HG03342 (cell line): ENCODE results near the gene SLC35D2.
"Not testable (repeated sequence)": the region's sequence is repeated elsewhere in the genome, so short reads cannot be mapped to it uniquely, and the experiment has no call there.

Experiments used
- ATAC-seq: cut with Tn5 transposase; IDR thresholded peaks from one replicate; pipeline ENCODE4 v1.9.1; 2021; ENCODE audit warnings: mild to moderate bottlenecking, moderate library complexity; ENCODE audit not compliant: unreplicated experiment

The SLC35D2 gene

DNA sequence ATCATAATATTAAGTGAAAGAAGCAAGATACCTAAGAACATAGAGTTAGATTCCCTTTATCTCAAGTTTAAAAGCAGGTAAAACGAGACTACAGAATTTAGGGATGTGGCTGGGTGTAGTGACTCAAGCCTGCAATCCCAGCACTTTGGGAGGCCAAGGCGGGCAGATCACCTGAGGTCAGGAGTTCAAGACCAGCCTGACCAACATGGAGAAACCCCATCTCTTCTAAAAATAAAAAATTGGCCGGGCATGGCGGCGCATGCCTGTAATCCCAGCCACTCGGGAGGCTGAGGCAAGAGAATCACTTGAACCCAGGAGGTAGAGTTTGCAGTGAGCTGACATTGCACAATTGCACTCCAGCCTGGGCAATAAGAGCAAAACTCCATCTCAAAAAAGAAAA, 21.4 kb downstream of the SLC35D2 start:
- ATAC-seq: not testable (repeated sequence)

- ATAC-seq: no peak
These were observed 21.8 kb downstream of the SLC35D2 start for GRCh38 chr9:96361668-96362067.

DNA sequence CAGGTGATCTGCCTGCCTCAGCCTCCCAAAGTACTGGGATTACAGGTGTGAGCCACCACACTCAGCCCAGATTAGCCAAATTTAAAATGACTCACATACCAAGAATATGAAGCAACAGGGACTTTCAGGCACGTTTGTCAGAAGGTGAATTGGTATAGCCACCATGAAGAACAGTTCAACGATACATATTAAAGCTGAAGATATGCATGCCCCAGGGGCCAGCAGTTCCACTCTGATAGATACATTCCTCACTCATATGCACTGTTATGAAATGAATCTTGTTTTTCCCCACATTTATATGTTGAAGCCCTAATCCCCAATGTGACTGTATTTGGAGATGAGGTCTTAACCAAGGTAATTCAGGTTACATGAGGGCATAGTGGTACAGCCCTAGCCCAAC, 22.5 kb downstream of the SLC35D2 start:
- no peak for ATAC-seq

DNA sequence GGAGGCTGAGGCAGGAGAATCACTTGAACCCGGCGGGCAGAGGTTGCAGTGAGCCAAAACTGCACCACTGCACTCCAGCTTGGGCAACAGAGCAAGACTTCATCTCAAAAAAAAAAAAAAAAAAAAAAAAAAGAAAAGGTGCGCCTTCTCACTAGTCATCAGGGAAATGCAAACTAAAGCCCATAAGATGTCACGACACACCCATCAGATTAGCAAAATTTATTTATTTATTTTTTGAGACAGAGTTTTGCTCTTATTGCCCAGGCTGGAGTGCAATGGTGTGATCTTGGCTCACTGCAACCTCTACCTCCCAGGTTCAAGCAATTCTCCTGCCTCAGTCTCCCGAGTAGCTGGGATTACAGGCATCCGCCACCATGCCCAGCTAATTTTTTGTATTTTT, 23.0 kb downstream of the SLC35D2 start:
- not testable (repeated sequence) for ATAC-seq

- no peak for ATAC-seq
These were observed 32.6 kb downstream of the SLC35D2 start for GRCh38 chr9:96350866-96351265.

GRCh38 chr9:96348261-96348660, 35.2 kb downstream of the SLC35D2 start:
- ATAC-seq: no peak

DNA sequence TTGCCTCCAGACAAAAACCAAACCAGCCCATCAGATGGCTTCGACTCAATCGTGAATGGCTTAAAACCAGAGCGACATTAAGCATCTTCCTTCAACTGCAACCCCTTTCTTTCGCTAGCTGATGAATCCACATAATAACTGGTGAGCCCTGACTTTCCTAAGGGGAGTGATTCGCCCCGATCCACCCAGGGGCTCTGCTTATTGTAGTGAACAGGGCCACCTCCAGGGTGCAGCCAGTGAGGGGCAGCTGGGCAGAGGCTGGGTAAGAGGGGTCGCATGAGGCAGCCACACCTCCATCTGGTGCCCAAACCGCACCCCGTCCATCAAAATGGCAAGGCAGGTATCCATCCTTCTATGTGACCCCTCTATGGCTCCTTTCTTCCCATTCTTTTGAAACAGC, 38.0 kb downstream of the SLC35D2 start:
- ATAC-seq: no peak

DNA sequence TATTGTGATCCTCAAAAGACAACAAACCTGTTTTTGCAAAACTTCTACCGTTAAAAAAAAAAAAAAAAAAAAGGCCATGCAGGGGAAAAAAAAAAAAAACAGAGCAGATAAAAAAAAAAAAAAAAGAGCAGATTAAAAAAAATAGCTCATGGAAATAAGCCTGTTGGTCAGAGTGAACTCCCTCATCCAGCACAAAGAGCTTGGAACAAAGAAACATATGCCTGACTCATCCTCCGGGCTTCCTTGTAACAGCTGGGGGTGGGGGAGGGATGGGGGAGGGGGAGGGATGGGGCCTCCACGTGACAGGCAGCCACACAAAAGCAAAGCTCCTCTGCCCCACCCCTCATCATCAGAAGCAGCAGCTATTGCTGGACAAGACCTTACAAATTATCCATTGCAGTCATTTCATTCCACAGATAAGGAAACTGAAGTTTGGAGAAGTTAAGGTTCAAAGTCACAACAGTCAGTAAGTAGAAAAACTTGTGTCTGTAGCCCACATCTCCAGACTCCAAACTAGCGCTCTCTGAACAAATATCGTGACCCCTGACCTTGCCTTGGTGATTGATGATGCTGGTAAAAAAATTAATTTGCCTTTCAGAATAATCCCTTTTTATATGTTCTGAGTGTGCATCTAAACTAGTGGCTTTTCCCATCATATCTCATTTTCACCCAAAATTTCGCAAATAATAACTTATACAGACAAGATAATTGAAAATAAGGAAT, 38.9 kb downstream of the SLC35D2 start:
- no peak for ATAC-seq

- no peak for ATAC-seq
These were observed 39.8 kb downstream of the SLC35D2 start for GRCh38 chr9:96343515-96344360.

- ATAC-seq: no peak
These were observed 40.8 kb downstream of the SLC35D2 start for GRCh38 chr9:96342571-96343245.

- ATAC-seq: no peak
These were observed 42.8 kb downstream of the SLC35D2 start for GRCh38 chr9:96340707-96341106.

DNA sequence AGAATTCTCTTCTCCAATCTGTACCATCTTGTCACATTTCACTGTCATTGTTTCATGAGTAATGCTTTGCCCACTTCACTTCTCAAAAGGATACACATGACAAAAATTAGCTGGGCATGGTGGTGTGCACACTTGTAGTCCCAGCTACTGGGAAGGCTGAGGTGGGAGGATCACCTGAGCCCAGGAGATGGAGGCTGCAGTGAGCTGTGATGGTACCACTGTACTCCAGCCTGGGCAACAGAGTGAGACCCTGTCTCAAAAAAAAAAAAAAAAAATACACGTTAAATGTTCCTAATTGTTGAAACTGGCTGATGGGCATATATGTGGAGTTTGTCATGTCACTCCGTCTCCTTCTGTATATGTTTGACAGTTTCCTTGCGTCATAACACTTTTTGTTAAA, 45.2 kb downstream of the SLC35D2 start:
- ATAC-seq: no peak

- no peak for ATAC-seq
These were observed 49.6 kb downstream of the SLC35D2 start for GRCh38 chr9:96333958-96334357.

DNA sequence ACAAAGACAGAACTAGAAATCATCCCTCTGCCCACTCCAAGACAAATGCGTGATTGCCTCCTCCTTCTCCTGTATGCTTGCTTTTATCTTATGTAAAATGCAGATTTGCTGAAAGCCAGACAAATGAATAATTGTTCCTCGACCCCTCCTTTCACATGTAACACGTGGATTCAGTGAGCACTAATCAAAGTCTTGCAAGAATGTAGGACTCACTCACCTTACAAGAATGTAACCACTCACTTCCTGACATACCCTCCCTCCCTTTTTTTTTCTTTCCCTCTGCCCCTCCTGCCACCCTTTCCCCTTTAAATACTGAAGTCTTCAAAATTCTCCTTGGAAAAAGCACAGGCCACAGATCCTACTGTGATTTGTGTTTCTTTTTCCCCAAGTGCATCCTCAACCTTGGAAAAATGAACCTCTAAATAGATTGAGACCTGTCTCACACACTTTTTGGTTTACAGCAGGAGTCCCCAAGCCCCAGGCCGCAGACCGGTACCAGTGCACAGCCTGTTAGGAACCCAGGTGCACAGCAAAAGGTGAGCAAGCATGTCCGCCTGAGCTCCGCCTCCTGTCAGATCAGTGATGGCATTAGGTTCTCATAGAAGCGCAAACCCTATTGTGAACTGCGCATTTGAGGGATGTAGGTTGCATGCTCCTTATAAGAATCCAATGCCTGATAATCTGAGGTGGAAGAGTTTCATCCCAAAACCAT, 52.1 kb downstream of the SLC35D2 start:
- ATAC-seq: no peak

DNA sequence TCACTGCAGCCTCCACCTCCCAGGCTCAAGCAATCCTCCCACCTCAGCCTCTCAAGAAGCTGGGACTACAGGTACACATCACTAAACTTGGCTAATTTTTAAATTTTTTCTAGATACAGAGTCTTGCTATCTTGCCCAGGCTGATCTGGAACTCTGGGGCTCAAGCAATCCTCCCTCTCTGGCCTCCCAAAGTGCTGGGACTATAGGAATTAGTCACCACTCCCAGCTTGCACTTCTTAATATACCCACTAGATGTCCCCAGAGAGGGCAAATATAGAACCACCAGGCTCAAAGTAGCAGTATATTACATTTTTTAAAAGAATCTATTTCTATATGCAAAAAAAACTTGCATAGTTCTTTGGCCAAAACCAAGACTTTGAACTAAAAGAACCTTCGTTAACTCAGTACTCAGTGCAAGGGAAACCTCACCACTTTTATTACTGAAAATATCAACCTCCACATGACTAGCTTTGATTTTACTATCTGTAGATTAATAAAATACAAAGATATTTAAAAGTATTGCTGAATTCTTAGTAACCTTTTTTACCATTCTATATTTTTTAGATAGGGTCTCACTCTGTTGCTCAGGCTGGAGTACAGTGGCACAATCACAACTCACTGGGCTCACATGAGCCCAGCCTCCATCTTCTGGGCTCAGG, 55.7 kb downstream of the SLC35D2 start:
- ATAC-seq: no peak

DNA sequence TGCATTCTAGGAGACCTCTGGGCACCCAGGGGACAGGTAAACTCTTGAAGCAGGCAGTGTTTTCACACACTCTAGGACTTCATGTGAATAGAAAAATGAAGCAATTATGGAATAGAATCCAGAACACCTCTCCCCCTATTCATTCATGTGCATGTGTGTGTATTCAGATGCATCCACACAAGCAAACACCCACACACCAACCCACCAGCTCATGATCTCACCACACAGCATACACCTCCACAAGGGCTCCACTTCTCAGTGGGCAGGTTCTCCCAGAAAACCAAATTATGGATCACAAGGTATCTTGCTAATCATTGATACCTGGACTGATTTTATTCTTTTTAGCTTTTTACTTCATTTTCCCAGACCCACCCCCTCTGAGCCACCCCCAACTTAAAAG, 60.3 kb downstream of the SLC35D2 start:
- no peak for ATAC-seq

- ATAC-seq: not testable (repeated sequence)
These were observed 60.8 kb downstream of the SLC35D2 start for GRCh38 chr9:96322736-96323135.

GRCh38 chr9:96322210-96322609, 61.3 kb downstream of the SLC35D2 start:
- not testable (repeated sequence) for ATAC-seq

- ATAC-seq: no peak
These were observed 62.0 kb downstream of the SLC35D2 start for GRCh38 chr9:96321515-96321914.

DNA sequence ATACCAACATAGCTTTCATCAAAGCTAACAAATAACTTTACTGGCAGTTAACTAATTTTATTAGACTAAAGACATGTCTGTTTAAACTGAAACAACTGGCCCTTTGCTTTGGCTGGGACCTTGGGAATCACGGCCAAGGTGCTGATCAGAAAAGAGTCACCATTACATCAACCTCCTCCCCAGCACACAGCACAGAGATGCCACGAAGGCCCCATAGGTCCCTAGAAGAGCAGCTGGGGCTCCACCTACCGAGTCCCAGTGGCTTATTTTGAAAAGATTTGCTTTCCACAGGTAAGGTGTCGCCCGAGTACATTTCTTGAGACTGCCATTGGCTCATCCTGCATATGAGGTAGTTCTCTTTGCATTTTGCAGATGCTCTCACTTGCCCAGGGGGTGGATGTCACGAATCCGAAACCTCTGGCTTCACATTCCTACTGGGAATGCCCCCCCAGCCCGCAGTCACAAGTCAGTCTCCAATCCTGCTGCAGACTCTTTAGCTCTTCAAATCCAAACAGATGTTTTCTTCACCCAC, 62.7 kb downstream of the SLC35D2 start:
- ATAC-seq: no peak
